Left ventricle myocardium superior (tissue), 1 donor: ENCODE data around the gene PPP2R3C. TPM values are rescaled to one million over a fixed set of nuclear protein-coding genes. Genes with fewer than 3 reads are reported as not detected.

Experiments
- total RNA-seq: library from RNA; stranded (reverse); fragmentation: NEBNext Ultra II Directional; extraction: Animal tissue kit (Norgen Biotek cat#: 25700); gene quantifications from one replicate; pipeline ENCODE4 v1.2.1, GENCODE V29; 2021
- donor health status: DM: no; HTN: yes; CAD: no; lungs with severe emphysema.

PPP2R3C gene
- total RNA-seq, 1 donor from 2014 or later, result 24.7 TPM

Other genes with a start within 250 kb of the PPP2R3C start
- 4.9 TPM for gene BAZ1A, start 246.6 kb downstream of the PPP2R3C start, total RNA-seq
- gene SRP54, start 139.0 kb downstream of the PPP2R3C start, total RNA-seq, result 28.6 TPM
- gene FAM177A1, start 75.7 kb downstream of the PPP2R3C start, total RNA-seq, result 51.3 TPM
- 17.0 TPM for gene PRORP, start 562 bp upstream of the PPP2R3C start, total RNA-seq
- gene PSMA6, start 170.4 kb upstream of the PPP2R3C start, total RNA-seq, result 185 TPM